ENCODE data around the gene SHISAL2A. TPM values are rescaled to one million over a fixed set of nuclear protein-coding genes. Genes with fewer than 3 reads are reported as not detected.

The SHISAL2A gene
- total RNA-seq, 1 experiment from 2014 or later, result 0.26 TPM

DNA sequence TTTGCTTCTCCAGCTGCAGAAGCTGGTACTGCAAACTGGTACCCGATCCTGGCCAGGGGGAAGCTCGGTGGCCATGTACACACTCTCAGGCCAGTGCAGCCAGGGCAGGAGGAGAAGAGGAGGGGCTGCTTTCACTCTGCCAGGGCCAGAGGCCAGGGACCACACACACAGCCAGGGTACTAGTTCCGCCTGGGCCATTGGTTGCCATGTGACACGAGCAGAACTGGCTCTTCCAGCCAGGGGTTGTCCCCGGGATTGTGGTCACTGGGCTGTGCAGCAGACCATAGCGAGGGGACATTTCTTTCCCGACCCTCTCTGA lies 3.7 kb upstream of the SHISAL2A start:
- BruUV-seq (replicated peaks), result no TSS peak
- H3K27me3 Mint-ChIP-seq (ENCODE audit: insufficient read depth, unreplicated experiment), result no peaks in the 10 kb centered on the region
- TF ChIP-seq, protein P1, sequence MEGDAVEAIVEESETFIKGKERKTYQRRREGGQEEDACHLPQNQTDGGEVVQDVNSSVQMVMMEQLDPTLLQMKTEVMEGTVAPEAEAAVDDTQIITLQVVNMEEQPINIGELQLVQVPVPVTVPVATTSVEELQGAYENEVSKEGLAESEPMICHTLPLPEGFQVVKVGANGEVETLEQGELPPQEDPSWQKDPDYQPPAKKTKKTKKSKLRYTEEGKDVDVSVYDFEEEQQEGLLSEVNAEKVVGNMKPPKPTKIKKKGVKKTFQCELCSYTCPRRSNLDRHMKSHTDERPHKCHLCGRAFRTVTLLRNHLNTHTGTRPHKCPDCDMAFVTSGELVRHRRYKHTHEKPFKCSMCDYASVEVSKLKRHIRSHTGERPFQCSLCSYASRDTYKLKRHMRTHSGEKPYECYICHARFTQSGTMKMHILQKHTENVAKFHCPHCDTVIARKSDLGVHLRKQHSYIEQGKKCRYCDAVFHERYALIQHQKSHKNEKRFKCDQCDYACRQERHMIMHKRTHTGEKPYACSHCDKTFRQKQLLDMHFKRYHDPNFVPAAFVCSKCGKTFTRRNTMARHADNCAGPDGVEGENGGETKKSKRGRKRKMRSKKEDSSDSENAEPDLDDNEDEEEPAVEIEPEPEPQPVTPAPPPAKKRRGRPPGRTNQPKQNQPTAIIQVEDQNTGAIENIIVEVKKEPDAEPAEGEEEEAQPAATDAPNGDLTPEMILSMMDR (IDR thresholded peaks at IDR 0.05; ENCODE audit: unreplicated experiment), result no peak
- ChIA-PET CTCF (interaction anchor here (0.6 to 1.3 kb wide), 3 partner anchors 22 to 45 kb away, joined by 3 to 8 read pairs (median 3); no protein-coding TSS in a partner anchor), POLR2A (no interaction called here)
- no peaks in the 10 kb centered on the region for H3K9me3 Mint-ChIP-seq (ENCODE audit: unreplicated experiment)
- no peak overlapping the region for H3K27ac Mint-ChIP-seq (ENCODE audit: low read depth, unreplicated experiment)
- H3K36me3 Mint-ChIP-seq (ENCODE audit: insufficient read depth, unreplicated experiment), result no peaks in the 10 kb centered on the region
- no peak for DNase-seq (ENCODE audit: unreplicated experiment)
- no peaks in the 10 kb centered on the region for H3K4me1 Mint-ChIP-seq (ENCODE audit: insufficient read depth, unreplicated experiment)
- H3K4me3 Mint-ChIP-seq (ENCODE audit: unreplicated experiment), result no peak overlapping the region
- intact Hi-C loops (cut with micrococcal nuclease), result no loop called here

DNA sequence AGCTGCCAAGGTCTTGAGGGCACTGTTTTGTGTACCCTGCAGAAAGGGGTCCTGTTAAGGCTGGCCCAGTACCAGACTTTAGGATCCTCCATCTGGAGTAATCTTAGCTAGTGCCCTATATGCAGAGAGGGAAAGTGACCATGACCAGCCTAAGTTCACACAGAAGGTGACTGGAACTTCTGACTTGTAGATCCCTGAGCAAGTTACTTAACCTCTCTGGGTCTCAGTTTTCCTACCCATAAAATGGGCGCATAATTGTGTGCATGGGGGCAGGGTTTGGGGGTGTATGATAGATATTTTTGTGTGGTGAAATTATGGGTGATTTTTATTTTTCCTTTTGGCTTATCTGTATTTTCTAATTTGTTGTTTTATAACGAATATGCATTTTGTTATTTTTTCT lies 3.3 kb upstream of the SHISAL2A start:
- no TSS peak for BruUV-seq (replicated peaks)
- POLR2A ChIA-PET, result no interaction called here
- Mint-ChIP-seq H3K4me1 (ENCODE audit: insufficient read depth, unreplicated experiment) (no peaks in the 10 kb centered on the region), H3K36me3 (ENCODE audit: insufficient read depth, unreplicated experiment) (no peaks in the 10 kb centered on the region), H3K27me3 (ENCODE audit: insufficient read depth, unreplicated experiment) (no peaks in the 10 kb centered on the region), H3K9me3 (ENCODE audit: unreplicated experiment) (no peaks in the 10 kb centered on the region), H3K4me3 (ENCODE audit: unreplicated experiment) (no peak overlapping the region), H3K27ac (ENCODE audit: low read depth, unreplicated experiment) (no peak overlapping the region)
- intact Hi-C loops (cut with micrococcal nuclease), result no loop called here
- DNase-seq (ENCODE audit: unreplicated experiment), result no peak
- TF ChIP-seq, protein P1 (IDR thresholded peaks at IDR 0.05; ENCODE audit: unreplicated experiment), result no peak
- CTCF ChIA-PET, result interaction anchor here (1.0 to 1.3 kb wide), 2 partner anchors 39 to 46 kb away, joined by 3 to 8 read pairs; no protein-coding TSS in a partner anchor

DNA sequence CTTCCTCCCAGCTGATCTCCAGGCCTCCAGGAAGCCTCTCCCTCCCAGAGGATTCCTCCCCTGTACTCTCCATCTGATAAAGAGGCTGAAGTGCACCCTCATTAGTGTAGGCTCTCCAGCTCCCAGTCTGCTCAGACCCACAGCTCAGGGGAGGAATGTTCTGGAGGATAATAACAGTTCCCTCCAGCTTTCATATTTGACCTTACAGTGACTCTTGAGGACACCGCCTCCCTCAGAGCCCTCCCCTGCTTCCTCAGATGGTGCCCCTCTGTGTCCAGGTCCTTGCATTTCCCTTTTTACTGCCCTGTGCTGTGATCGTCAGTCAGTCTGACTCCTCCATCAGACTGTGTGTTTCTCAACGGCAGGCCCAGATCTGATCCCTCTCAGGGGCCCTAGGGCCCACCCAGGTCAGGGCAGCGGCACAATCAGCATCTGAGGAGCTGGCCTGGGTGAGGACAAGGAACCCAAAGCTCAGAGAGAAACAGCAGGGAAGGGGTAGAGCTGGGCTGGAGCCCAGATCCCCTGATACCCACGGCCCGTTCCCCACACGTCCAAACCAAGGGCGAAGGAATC lies 1.1 kb upstream of the SHISAL2A start:
- no peaks in the 10 kb centered on the region for H3K36me3 Mint-ChIP-seq (ENCODE audit: insufficient read depth, unreplicated experiment)
- TF ChIP-seq, protein P1 (IDR thresholded peaks at IDR 0.05; ENCODE audit: unreplicated experiment), result no peak
- no TSS peak for BruUV-seq (replicated peaks)
- CTCF ChIA-PET, result interaction anchor here (0.6 to 1.1 kb wide), 2 partner anchors 11 to 14 kb away, joined by 3 to 5 read pairs; no protein-coding TSS in a partner anchor
- no peaks in the 10 kb centered on the region for H3K27me3 Mint-ChIP-seq (ENCODE audit: insufficient read depth, unreplicated experiment)
- intact Hi-C loops (cut with micrococcal nuclease), result no loop called here
- no peak overlapping the region for H3K4me3 Mint-ChIP-seq (ENCODE audit: unreplicated experiment)
- H3K27ac Mint-ChIP-seq (ENCODE audit: low read depth, unreplicated experiment), result no peak overlapping the region
- POLR2A ChIA-PET, result no interaction called here
- H3K4me1 Mint-ChIP-seq (ENCODE audit: insufficient read depth, unreplicated experiment), result peaks cover 3% of the 10 kb centered on the region
- no peaks in the 10 kb centered on the region for H3K9me3 Mint-ChIP-seq (ENCODE audit: unreplicated experiment)
- no peak for DNase-seq (ENCODE audit: unreplicated experiment)

DNA sequence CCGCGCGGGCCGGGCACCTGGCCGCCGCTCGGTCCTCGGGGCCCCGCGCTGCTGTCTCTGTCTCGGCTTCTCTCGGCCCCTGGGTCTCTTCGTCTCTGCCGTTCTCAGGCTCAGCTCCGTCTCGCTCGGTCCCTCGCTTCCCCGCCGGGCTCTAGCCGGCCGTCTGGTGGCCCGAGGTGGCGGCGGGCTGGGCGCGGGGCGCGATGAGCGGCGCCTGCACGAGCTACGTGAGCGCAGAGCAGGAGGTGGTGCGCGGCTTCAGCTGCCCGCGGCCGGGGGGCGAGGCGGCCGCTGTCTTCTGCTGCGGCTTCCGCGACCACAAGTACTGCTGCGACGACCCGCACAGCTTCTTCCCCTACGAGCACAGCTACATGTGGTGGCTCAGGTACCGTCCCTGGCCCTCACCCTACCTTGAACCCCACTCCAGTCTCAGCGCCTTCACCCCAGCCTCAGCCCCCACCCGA lies 355 bp downstream of the SHISAL2A start:
- BruUV-seq (replicated peaks), result no TSS peak
- Mint-ChIP-seq H3K27me3 (ENCODE audit: insufficient read depth, unreplicated experiment) (no peaks in the 10 kb centered on the region), H3K9me3 (ENCODE audit: unreplicated experiment) (no peaks in the 10 kb centered on the region), H3K4me1 (ENCODE audit: insufficient read depth, unreplicated experiment) (peaks cover 10% of the 10 kb centered on the region), H3K27ac (ENCODE audit: low read depth, unreplicated experiment) (no peak overlapping the region), H3K36me3 (ENCODE audit: insufficient read depth, unreplicated experiment) (no peaks in the 10 kb centered on the region), H3K4me3 (ENCODE audit: unreplicated experiment) (no peak overlapping the region)
- no peak for DNase-seq (ENCODE audit: unreplicated experiment)
- ChIA-PET CTCF (interaction anchor here (0.6 to 1.1 kb wide), 2 partner anchors 29 to 250 kb away, joined by 3 read pairs; no protein-coding TSS in a partner anchor), POLR2A (interaction anchor here (0.6 kb wide), 1 partner anchor 9 kb away, joined by 3 read pairs; no protein-coding TSS in a partner anchor)
- TF ChIP-seq, protein P1 (IDR thresholded peaks at IDR 0.05; ENCODE audit: unreplicated experiment), result no peak
- intact Hi-C loops (cut with micrococcal nuclease), result no loop called here
